Measurements from ENCODE around the gene DNAJC18.
"Not testable (repeated sequence)": the region's sequence is repeated elsewhere in the genome, so short reads cannot be mapped to it uniquely, and the experiment has no call there.

Gene DNAJC18

GRCh38 chr5:139425497-139425896, 13.8 kb downstream of the DNAJC18 start:
- no peak for DNase-seq

DNA sequence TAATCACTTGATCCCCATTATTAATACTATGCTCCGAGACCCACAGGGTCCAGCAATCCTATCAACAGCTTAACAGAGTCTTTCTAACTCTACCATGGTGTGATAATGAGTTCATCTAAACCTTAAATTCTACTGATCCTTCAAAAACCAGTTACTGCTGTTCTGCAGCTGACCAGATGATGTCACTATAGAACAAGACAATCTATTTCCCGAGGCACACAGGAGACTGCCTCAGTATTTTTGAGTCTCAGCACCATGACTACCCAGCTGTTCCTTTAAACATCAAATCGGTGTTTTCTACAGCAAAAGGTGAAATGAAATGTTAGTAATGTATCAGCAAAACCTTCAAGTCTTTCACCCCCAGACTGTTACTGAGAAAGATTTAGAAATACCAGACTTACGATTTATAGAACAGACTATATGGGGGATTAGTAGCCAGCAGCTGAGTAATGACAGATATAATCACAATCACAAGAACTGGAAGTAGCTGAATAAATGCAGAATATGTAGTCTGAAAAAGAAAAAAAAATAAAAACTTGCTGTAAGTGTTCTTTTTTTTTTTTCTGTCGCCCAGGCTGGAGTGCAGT, 16.9 kb downstream of the DNAJC18 start:
- DNase-seq, result no peak

- DNase-seq, result no peak
Observed at GRCh38 chr5:139419226-139420192, 19.8 kb downstream of the DNAJC18 start.

GRCh38 chr5:139418793-139419192, 20.5 kb downstream of the DNAJC18 start:
- DNase-seq, result no peak

DNA sequence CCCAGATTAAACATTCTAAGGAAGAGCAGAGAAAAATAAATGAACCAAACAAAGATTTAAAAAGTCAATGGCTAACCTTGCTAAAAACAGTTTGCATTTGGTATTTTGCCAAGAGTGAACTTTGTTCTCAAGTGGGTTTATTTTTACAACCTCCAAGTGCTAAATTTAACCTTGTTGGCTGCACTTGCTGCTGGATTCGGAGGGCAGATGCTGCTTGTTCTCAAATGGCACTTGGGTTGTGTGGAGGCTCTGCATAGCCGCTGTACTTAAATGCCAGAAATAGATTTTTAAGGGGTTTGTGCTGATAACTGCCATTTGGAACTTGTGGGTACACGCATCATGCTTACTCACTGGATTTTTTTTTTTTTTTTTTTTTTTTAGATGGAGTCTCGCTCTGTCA, 22.1 kb downstream of the DNAJC18 start:
- no peak for DNase-seq

GRCh38 chr5:139416651-139417050, 22.7 kb downstream of the DNAJC18 start:
- DNase-seq, result no peak

DNA sequence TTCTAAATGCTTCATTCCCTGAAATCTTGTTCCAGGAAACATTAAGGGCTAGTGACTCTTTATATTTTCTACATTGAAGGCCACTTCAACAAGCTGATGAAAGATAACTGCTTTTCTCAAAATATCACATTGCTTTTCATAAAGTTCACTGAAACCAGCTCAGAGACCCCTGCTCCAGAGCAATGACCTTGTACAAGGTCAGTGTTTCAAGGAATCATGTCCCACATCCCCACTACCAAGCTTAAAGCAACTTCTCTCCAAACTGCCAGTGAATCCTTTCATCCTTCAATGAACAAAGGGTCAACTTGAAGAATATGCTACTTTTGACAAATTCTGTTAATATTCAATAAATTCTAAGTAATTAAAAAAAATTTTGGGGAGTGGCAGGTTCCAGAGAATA, 23.5 kb downstream of the DNAJC18 start:
- no peak for DNase-seq

DNA sequence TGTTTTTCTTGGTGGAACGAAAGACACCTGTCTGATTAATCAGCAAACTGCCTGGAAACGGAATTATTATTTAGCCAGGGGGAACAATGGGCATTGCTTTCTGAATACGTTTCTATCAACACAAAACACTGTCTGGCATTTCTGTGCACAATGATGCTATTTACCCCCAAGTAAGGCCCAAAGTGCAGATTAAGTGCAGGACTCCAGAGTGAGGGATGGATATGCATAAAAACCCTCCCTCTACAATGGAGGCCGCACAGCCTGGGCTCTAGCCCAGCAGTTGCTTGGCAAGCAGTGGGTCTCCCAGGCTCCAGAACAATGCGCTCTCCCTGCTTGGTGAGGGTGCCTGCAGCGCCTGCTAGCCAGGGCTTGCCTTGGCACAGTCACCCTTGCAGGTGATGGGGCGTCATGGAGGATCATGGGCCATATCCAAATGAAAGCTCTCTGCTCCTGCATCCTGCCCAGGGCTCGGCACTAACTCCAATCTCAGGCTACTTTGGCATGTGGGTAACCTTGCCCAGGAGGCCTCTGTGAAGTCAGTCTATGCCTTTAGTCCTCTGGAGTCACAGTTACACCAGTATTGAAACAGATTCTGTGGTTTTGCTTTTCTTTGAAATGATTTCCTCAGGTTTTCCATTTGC, 24.0 kb downstream of the DNAJC18 start:
- DNase-seq, result no peak

GRCh38 chr5:139414581-139415130, 24.7 kb downstream of the DNAJC18 start:
- DNase-seq, result no peak

GRCh38 chr5:139413963-139414362, 25.4 kb downstream of the DNAJC18 start:
- no peak for DNase-seq

- no peak for DNase-seq
Observed at GRCh38 chr5:139413153-139413552, 26.2 kb downstream of the DNAJC18 start.

DNA sequence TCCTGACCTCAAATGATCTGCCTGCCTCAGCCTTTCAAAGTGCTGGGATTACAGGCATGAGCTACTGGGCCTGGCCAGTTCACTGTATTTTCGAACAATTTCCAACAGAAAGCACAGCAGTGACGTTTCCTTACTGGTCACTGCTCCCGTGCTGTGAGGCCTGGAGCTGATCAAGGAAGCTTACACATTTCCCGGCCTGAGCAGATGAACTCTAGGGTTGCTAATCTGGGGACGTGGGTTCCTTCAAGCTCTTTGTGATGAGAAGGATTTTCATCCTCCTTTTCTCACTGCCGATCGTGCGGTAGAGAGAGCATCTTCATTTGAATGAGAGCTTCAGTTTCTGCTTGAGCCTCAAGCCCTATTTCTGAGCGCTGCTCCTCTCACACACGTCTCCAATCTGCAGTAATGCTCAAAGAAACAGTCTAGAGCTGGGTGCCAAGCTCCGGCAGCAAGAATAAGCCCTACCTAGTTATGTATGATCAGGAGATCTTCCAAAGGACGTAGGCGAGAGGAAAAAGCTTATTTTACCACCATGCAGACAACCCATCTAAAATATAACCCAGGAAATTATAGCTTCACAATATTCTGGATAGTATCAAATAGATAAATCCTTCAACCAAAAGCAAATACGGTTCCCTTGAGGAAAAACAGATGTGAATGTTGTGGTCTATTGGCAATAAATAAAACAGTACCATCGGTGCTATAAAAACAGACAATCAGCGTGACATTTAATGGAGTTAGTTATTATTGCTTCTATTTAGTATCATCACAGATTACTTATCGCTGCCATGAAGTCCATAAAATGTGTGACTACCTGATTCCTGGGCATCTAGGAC, 28.1 kb downstream of the DNAJC18 start:
- no peak for DNase-seq

- no peak for DNase-seq
Observed at GRCh38 chr5:139410121-139410992, 29.0 kb downstream of the DNAJC18 start.

GRCh38 chr5:139409116-139409515, 30.2 kb downstream of the DNAJC18 start:
- DNase-seq, result not testable (repeated sequence)

GRCh38 chr5:139408191-139408590, 31.1 kb downstream of the DNAJC18 start:
- DNase-seq, result no peak

DNA sequence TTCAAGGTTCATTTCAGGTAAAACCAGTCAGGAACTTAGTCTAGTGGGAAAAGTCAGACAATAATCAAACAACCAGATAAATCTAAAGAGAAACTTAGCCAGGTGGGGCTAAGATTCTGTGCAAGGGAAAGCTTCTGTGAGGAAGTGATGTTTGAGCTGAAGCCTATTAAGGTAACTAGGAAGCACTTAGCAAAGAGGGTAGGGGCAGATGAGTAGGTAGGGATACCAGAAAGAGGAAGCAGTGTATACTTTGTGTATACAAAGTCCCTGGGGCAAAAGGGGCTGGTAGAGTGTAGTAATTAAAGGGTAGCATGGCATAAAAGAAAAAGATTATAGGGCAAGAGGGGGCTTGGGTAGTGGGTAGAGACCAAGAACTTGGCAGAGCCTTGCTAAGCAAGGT, 31.8 kb downstream of the DNAJC18 start:
- no peak for DNase-seq

- no peak for DNase-seq
Observed at GRCh38 chr5:139406963-139407362, 32.4 kb downstream of the DNAJC18 start.

DNA sequence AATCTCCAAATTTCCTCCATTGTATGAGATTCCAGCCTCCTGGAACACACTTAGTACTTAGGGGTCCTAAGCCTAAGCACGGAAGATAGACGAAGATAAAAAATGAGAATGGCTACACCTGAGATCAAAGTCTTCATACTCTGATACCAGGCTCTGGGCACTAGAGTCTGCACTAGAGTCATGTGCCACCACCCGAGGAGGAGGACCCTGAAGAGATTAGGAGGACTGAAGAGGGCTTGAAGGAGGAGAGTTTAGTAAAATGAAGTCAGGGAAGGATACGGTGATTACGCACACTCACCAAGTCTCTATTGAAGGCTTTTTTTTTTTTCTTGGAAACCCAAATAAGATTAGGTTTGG, 34.9 kb downstream of the DNAJC18 start:
- DNase-seq, result no peak

DNA sequence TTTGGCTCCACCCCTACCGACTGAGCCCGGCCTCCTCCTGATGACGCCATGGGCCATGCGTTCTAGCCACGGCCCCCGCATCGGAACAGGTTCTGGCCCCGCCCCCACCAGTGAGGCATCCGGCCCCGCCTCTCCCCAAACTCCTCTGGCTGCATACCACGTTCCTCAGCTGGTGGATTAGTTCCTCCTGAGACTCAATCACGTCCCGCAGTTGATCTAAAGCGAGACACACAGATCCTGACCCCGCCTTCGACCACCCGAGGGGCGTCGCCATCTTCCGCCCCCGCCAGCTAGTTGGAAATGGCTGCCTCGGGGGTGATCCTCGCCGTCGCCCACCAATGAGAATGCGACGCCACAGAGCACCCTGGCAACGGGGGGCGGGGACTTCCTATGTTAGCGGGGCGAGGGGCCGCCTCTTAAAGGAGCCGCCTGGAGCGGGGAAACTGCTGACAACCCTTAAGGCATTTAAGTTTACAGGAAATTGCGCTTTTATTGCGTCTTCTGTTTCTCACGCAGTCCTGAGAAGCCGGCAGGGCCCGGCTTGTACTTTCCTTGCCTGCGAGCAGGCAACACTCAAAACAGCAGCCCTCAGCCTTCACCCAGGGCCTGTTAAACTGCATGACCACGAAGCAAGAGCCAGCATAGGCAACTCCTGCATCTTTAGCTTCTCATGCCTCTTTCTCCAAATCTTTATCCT, 35.4 kb downstream of the DNAJC18 start, which contains the start of gene SPATA24:
Gene SPATA24 (minus strand): TSS at position 303 of the 697 bp plus-strand sequence. CDS start 29 bp downstream, at position 274.
- peak; percentile 96 for DNase-seq

GRCh38 chr5:139403418-139403786, 35.9 kb downstream of the DNAJC18 start:
- DNase-seq, result no peak
